ENCODE results near the gene PLCL1.

The PLCL1 gene

GRCh38 chr2:198102856-198103255 lies 298.5 kb downstream of the PLCL1 start:
- in situ Hi-C loops (cut with MboI; ENCODE audit: low sequenced_read_pairs, unreplicated experiment) = no loop called here
- TF ChIP-seq CTCF (IDR thresholded peaks at IDR 0.05; ENCODE audit: borderline replicate concordance, control extremely low read depth, extremely low read depth, insufficient read depth, missing control alignments) = no peak
- no peak for DNase-seq (ENCODE audit: low spot score)

GRCh38 chr2:198106621-198107385 lies 302.4 kb downstream of the PLCL1 start:
- TF ChIP-seq CTCF (IDR thresholded peaks at IDR 0.05; ENCODE audit: borderline replicate concordance, control extremely low read depth, extremely low read depth, insufficient read depth, missing control alignments) = no peak
- DNase-seq (ENCODE audit: low spot score) = no peak
- in situ Hi-C loops (cut with MboI; ENCODE audit: low sequenced_read_pairs, unreplicated experiment) = no loop called here

GRCh38 chr2:198113316-198113715 lies 308.9 kb downstream of the PLCL1 start:
- TF ChIP-seq CTCF (IDR thresholded peaks at IDR 0.05; ENCODE audit: borderline replicate concordance, control extremely low read depth, extremely low read depth, insufficient read depth, missing control alignments) = no peak
- in situ Hi-C loops (cut with MboI; ENCODE audit: low sequenced_read_pairs, unreplicated experiment) = no loop called here
- no peak for DNase-seq (ENCODE audit: low spot score)

GRCh38 chr2:198114064-198114463 lies 309.7 kb downstream of the PLCL1 start:
- no peak for DNase-seq (ENCODE audit: low spot score)
- in situ Hi-C loops (cut with MboI; ENCODE audit: low sequenced_read_pairs, unreplicated experiment) = no loop called here
- TF ChIP-seq CTCF (IDR thresholded peaks at IDR 0.05; ENCODE audit: borderline replicate concordance, control extremely low read depth, extremely low read depth, insufficient read depth, missing control alignments) = no peak

- no peak for TF ChIP-seq CTCF (IDR thresholded peaks at IDR 0.05; ENCODE audit: borderline replicate concordance, control extremely low read depth, extremely low read depth, insufficient read depth, missing control alignments)
- in situ Hi-C loops (cut with MboI; ENCODE audit: low sequenced_read_pairs, unreplicated experiment) = no loop called here
- no peak for DNase-seq (ENCODE audit: low spot score)
Observed at GRCh38 chr2:198115201-198115600, 310.8 kb downstream of the PLCL1 start.

GRCh38 chr2:198116756-198117155 lies 312.4 kb downstream of the PLCL1 start:
- no peak for TF ChIP-seq CTCF (IDR thresholded peaks at IDR 0.05; ENCODE audit: borderline replicate concordance, control extremely low read depth, extremely low read depth, insufficient read depth, missing control alignments)
- in situ Hi-C loops (cut with MboI; ENCODE audit: low sequenced_read_pairs, unreplicated experiment) = no loop called here
- DNase-seq (ENCODE audit: low spot score) = no peak

Data from GM13976 (cell line).